Measurements from ENCODE around the gene SLC27A5. TPM values are rescaled to one million over a fixed set of nuclear protein-coding genes. Genes with fewer than 3 reads are reported as not detected.

The SLC27A5 gene
- total and polyA plus RNA-seq, 2 of the 4 experiments (the other 2 are of a cell fraction): 7.7 to 11.2 TPM

DNA sequence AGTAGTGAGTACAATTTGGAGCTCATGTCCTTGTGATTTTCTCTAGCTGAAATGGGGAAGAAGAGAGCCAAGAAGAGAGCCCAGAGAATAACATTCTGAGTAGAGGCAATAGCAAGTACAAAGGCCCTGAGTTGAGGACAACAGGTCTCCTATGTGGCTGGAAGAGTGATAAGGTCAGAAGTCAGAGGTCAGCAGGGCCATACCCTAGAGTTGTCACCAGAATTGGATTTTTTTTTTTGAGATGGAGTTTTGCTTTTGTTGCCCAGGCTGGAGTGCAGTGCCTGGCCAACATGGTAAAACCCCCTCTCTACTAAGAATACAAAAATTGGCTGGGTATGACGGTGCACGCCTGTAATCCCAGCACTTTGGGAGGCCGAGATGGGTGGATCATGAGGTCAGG, 24.1 kb upstream of the SLC27A5 start (continued):
- TF ChIP-seq, protein P1, sequence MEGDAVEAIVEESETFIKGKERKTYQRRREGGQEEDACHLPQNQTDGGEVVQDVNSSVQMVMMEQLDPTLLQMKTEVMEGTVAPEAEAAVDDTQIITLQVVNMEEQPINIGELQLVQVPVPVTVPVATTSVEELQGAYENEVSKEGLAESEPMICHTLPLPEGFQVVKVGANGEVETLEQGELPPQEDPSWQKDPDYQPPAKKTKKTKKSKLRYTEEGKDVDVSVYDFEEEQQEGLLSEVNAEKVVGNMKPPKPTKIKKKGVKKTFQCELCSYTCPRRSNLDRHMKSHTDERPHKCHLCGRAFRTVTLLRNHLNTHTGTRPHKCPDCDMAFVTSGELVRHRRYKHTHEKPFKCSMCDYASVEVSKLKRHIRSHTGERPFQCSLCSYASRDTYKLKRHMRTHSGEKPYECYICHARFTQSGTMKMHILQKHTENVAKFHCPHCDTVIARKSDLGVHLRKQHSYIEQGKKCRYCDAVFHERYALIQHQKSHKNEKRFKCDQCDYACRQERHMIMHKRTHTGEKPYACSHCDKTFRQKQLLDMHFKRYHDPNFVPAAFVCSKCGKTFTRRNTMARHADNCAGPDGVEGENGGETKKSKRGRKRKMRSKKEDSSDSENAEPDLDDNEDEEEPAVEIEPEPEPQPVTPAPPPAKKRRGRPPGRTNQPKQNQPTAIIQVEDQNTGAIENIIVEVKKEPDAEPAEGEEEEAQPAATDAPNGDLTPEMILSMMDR (conservative IDR thresholded peaks at IDR 0.05; ENCODE audit: low read depth, low read length): no peak
- no peak for TF ChIP-seq SMC3 (IDR thresholded peaks at IDR 0.05; ENCODE audit: low read depth, low read length)
- TF ChIP-seq BHLHE40 (IDR thresholded peaks at IDR 0.05; ENCODE audit: low read depth, low read length): no peak
